Effector CD4-positive, alpha-beta T cell (primary cell): Measurements from ENCODE around the gene KCNK6.

ENCODE experiments used
- DNase-seq: peaks from one replicate; pipeline ENCODE4 v3.0.0-alpha.2; 2020
- total RNA-seq: gene quantifications from one replicate; lab custom pipeline; 2026; lab: John Stamatoyannopoulos, UW

Gene KCNK6
- 25.5 reads per million, percentile 52 among the genes with 10 or more reads in this experiment for total RNA-seq

- DNase-seq: peak; percentile 23
Observed at GRCh38 chr19:38319421-38320258, at the start of gene KCNK6. KCNK6 (plus strand) TSS chr19:38319845; CDS start chr19:38319951, 106 bp downstream.

GRCh38 chr19:38270587-38271167 is 49.0 kb upstream of the KCNK6 start:
- DNase-seq: no peak

GRCh38 chr19:38273499-38273898 is 46.1 kb upstream of the KCNK6 start:
- no peak for DNase-seq

- no peak for DNase-seq
Observed at GRCh38 chr19:38274739-38275138, 44.9 kb upstream of the KCNK6 start.

- DNase-seq: no peak
Observed at GRCh38 chr19:38276942-38277517, 42.6 kb upstream of the KCNK6 start.

- no peak for DNase-seq
Observed at GRCh38 chr19:38277549-38277948, 42.1 kb upstream of the KCNK6 start.

GRCh38 chr19:38277969-38278680 is 41.5 kb upstream of the KCNK6 start:
- no peak for DNase-seq

- no peak for DNase-seq
Observed at GRCh38 chr19:38278751-38279150, 40.9 kb upstream of the KCNK6 start.

- no peak for DNase-seq
Observed at GRCh38 chr19:38280030-38280921, 39.4 kb upstream of the KCNK6 start.

- no peak for DNase-seq
Observed at GRCh38 chr19:38281811-38282566, 37.7 kb upstream of the KCNK6 start.

- DNase-seq: no peak
Observed at GRCh38 chr19:38283271-38283670, 36.4 kb upstream of the KCNK6 start.

GRCh38 chr19:38284422-38284821 is 35.2 kb upstream of the KCNK6 start:
- DNase-seq: no peak

- DNase-seq: no peak
Observed at GRCh38 chr19:38285567-38285966, 34.1 kb upstream of the KCNK6 start.

- no peak for DNase-seq
Observed at GRCh38 chr19:38287604-38288003, 32.0 kb upstream of the KCNK6 start.

GRCh38 chr19:38288123-38288855 is 31.4 kb upstream of the KCNK6 start:
- DNase-seq: no peak

GRCh38 chr19:38289955-38290354 is 29.7 kb upstream of the KCNK6 start:
- DNase-seq: no peak

GRCh38 chr19:38290631-38291147 is 29.0 kb upstream of the KCNK6 start:
- DNase-seq: no peak

GRCh38 chr19:38291855-38292254 is 27.8 kb upstream of the KCNK6 start:
- no peak for DNase-seq

GRCh38 chr19:38293281-38293680 is 26.4 kb upstream of the KCNK6 start:
- no peak for DNase-seq

GRCh38 chr19:38294090-38294489 is 25.6 kb upstream of the KCNK6 start:
- DNase-seq: no peak
